Cortex of kidney (tissue), 1 donor: ENCODE measurements around the gene MS4A7.
"Not testable (repeated sequence)": the region's sequence is repeated elsewhere in the genome, so short reads cannot be mapped to it uniquely, and the experiment has no call there.

Experiments used
- DNase-seq: peaks from one replicate; lab custom pipeline; 2025; lab: John Stamatoyannopoulos, UW

The MS4A7 gene, protein sequence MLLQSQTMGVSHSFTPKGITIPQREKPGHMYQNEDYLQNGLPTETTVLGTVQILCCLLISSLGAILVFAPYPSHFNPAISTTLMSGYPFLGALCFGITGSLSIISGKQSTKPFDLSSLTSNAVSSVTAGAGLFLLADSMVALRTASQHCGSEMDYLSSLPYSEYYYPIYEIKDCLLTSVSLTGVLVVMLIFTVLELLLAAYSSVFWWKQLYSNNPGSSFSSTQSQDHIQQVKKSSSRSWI

DNA sequence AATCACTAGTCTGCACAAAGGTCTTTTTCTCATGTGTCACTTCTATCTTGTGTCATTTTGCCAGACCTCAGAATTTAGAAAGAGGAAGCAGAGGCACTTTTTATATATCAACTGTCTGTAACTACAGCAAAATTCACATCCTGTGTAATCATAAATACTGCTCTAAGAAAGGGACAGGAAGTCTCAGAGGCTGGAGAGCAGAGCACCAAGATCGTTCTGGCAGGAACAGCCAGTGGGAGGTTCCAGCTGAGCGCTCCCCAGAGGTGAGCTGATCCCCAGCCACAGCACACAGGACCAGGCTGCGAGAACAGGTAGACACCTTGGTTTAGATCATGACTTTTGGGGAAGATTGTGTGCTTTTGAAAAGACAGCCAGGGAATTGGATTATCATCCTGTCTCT, at the start of gene MS4A7:
TSS of gene MS4A7 (plus strand) at position 179 of the 400 bp plus-strand sequence. CDS start 4,610 bp downstream, outside the sequence.
- DNase-seq: no peak

DNA sequence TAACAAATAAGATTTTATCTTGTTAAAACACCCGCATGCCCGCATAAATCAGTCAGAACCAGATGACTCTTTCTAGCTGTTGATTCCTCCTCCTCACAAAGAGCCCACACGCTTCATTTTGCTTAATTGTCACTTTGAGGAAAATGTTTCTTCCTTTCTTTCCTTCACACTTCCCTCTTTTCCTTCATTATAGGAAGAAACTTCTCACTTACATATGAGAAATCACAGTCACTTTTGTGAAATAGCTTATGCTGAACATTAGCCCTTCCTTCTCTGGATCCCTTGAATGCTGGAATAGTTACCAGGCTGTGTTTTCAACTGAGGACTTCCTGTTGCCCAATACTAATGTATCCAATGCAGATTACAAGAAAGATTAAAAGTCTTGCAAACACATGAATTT, 45.5 kb upstream of the MS4A7 start:
- DNase-seq: no peak

DNA sequence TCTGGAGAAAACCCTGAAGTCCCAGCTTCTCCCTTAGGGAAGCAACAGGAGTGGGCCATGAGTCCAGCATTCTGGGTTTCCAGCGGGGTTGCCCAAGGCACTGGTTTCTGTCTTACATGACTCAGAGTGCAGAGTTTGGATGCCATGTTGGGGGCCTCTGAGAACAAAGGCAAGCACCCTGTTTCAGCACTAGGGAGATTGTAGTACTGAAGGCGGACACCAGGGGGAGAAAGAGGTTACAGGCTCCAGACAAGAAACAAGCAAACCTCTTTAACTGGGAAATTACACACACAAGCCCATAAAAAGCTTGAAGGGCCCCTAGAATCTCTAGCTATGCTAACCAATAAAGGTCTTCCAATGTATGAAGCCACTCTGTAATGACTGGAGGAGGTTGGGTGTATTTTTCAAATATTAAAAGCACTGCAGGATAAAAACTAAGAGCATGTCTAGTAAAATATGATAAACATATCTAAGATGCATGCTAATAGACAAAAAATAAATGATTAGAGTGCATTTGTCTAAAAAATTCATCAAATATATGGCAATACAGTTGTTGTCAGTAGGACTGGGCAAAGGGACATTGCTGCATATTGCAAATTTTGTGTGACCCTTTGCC, 44.2 kb upstream of the MS4A7 start:
- no peak for DNase-seq

DNA sequence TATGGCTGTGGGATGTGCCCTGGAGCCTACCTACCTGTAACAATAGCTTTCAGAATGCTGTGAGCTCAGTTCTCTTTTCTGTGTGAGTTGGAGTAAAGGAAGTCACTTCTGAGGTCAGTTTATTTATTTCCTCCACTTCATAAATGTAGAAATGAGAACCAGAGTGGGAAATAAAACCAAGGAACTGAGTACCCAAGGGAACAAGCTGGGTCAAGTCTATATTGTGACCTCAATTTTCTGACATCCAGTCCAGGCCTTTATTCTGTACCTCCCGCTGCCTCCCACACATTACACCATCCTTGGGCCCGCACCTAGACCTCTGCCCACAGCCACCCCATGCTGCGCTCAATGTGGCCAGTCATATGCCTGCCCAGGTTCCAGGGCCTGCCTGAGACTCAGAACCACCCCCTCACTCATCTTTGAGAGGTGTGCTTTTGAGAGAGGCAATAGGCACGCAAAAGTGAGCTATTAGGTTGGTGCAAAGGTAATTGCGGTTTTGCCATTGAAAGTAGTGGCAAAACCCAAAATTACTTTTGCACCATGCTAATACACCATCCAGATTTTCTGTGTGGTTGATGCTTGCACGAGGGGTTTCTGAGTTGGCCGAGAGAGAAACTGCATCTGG, 41.5 kb upstream of the MS4A7 start:
- no peak for DNase-seq

DNA sequence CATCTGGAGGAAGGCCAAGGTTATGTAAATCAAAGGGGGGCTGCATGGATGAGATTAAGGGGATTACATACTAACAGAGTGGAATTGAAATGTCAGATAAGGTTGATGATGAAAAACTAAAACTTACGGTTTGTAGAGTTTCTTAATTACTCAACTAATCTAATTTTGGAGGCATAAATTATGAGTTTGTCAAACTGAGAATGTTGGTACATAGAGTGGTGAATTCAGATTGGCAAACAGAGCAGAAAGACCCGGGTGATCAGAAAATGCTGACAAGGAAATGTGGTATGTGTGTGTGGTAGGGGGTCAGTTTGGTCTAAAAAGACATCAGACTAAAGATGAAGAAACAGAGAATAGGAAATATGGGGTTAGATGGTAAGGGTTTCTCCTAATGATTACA, 40.3 kb upstream of the MS4A7 start:
- no peak for DNase-seq

DNA sequence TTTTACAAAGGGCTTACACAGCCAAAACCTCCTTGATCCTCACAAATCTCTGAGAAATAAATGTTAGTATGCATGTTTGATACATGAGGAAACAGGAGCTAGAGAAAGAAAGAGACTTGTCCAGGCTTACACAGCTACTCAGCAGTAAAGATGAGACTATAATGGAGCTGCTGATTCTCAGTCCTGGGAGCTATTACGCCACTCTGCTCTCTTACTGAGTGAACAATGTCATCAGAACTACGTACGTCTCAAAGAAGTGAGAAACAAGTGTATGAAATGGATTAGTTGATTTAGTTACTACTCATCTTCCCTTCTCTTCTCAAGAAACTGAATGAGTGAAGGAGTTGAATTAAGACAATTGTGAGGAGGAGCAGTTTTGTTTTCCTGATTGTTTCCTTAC, 39.0 kb upstream of the MS4A7 start:
- DNase-seq: no peak

DNA sequence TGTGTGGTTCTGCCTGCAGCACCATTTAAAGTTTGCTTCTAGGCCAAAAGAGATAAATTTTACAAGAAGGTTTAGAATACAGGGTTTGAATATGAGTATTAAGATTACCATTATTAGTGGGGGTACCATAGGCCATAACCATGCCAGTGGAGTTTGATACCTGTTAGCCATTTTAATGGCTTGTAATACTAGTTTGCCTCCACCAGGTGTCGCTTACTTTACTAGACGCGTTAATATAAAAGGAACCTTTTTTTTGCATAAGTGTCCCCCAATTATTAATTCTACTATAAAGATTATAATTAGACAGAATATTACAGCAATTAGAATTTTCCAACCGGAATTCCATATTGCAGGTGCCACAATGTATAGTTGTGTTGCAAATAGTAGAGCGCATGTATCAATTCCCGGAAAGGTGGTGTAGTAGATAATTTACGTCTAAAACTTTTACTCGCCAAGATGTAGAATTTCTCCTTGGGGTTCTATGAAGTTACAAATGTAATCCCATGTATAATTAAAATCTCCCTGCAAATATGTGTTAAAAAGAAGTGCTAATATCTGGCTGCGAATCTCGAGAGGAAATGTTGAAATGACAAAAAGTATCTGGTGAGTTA, 35.1 kb upstream of the MS4A7 start:
- no peak for DNase-seq

DNA sequence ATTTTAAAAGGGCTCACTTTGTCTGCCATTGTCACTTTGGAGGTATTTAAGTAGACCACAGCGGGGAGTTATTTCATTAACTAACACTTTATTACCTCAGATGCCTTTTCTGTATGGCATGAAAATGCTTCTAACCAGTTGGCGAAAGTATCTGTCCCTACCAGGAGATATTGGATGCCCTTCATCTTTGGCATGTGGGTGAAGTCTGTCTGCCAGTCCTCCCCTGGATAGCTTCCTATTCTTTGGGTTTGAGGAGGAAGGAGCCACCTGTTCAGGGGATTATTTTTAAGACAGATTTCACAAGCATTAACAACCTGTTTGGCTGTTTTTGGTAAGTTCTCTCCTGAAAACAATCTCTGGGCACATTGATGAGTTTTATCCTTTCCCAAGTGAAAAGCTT, 34.2 kb upstream of the MS4A7 start:
- no peak for DNase-seq

DNA sequence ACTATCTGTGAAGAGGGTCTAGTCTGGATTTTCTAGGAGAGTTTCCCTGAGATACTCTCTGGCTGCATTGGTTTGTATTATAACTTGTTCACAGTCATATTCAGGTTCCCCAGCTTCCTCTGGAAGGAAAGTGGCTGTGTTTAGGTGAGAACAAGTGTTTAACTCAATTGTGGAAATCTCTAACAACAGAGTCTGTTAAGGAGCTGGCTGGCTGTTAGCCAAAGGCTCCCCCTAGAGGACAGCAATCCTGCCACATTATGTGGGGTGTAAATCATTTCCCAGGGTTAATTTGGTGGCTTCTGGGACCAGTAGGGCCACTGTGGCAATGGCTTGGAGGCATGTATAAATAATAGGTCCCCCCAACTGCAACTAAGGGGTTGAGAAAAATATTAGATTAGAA, 32.8 kb upstream of the MS4A7 start:
- no peak for DNase-seq

DNA sequence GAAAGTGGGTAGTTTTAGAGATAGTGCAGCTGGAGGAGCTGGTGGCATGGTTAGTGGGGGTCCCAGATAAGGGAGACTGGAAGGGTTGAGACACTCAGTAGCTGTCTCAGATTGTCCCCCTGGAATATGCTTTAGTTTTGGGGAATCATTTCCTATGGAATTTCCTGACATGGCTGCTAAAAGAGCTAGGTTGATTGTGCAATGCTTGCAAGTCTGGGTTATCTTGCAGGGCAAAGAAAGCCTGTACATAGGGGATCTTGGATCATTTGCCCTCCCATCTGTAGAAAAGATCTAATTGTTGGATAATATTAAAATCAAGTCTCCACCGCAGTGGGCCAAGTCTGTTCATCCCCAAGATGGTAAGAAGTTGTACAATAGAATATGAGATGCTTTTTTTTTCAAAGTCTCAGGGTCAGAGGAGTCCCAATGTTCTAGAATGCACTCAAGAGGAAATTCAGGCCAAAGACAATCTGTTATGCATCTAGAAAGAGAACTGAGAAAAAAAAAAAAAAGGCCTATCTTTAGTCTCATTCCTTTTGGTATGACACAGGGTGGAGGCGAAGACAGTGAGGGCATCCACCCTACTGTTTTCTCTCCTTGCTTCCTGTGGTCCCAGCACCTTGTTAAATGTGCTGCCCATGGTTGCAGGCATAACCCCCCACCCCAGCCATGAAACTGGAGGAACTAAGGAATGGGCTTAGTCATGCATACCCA, 31.1 kb upstream of the MS4A7 start:
- DNase-seq: no peak

DNA sequence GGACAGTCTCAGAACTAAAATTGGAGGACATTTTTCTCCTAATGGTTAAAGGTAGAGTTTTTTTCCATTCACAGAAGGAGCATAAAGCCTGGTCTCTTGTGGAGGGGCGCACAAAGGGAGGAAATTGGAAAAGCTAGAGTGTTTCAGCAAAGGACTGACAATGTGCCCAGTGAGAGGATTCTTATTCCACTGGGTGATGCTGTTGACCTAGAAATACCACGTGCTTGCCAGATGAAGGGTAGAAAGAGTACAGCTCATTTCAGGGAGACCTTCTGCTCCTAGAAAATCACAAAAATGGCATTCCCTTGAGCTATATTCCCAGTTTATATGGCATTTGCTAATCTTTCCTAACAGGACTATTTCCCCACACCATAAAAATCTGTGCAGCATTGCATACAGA, 30.2 kb upstream of the MS4A7 start:
- DNase-seq: no peak

DNA sequence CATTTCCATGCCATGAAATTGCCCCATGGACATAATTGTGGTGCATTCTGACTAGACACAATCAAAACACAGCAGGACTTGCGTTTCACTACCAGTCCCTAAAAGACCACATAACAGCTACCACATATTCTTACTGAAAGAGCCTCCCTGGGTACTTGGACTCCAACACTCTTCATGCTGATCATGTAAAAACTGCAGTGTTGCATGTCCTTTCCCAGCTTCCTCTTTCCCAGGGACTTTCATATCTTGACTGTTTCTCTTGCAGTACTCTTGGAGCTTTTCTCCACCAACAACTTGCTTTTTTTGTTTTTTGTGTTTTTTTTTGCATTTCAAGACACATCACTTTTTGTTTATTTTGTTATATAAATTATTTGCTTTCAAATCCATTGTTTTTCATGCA, 28.3 kb upstream of the MS4A7 start:
- no peak for DNase-seq

DNA sequence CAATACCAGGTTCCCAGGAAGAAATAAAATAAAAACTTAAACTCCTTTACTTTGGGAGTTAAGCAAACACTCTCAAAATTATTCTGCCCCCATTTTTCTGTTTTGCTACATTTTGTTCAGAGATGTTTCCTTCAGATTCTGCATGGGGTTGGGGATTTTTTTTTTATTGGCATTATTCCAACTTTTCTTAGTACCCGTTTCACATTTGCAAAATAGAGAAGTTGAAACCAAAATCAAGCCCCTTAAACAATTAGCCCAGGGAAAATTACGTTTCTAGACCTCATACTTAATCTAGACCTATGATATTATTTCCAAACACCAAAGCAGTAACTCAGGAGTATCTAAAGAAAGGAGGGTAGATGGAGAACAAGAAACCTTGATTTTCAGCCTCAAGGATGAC, 20.6 kb upstream of the MS4A7 start:
- no peak for DNase-seq

DNA sequence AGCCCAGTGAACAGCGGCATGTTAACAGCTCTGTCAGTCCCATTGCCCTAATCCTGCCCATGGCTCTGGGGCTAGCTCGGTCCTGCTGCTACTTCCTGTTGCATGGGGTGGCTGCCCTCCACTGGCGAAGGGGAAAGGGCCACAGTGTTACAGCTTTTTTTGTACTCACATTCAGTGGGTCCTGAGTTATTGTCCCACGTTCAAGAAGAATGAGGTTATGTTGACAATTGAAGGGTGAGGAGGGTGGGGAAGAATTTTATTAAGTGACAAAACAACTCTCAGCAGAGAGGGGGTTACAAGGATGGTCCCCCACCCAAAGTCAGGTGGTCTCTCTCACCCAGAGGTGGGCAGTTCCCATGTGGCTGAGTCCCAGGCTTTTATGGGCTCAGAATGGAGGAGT, 17.7 kb upstream of the MS4A7 start:
- DNase-seq: no peak

DNA sequence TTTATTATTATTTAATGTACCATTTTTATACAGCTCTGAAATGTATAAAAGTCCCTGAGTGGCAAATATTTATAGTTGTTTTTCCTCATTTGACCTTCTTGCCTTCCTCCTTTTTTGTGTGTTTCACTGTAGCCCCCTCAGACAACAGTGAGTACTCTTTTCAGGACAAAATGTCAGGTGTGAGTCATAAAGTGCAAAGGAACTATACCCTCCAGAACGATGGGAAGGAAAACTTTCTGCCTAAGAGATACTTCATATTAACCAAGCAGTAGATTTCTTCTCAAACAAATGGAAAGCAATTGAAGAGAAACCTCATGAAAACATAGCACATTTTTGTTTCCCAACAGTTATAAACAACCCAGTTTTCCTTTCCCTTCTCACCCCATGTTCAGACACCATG, 16.1 kb upstream of the MS4A7 start:
- no peak for DNase-seq

DNA sequence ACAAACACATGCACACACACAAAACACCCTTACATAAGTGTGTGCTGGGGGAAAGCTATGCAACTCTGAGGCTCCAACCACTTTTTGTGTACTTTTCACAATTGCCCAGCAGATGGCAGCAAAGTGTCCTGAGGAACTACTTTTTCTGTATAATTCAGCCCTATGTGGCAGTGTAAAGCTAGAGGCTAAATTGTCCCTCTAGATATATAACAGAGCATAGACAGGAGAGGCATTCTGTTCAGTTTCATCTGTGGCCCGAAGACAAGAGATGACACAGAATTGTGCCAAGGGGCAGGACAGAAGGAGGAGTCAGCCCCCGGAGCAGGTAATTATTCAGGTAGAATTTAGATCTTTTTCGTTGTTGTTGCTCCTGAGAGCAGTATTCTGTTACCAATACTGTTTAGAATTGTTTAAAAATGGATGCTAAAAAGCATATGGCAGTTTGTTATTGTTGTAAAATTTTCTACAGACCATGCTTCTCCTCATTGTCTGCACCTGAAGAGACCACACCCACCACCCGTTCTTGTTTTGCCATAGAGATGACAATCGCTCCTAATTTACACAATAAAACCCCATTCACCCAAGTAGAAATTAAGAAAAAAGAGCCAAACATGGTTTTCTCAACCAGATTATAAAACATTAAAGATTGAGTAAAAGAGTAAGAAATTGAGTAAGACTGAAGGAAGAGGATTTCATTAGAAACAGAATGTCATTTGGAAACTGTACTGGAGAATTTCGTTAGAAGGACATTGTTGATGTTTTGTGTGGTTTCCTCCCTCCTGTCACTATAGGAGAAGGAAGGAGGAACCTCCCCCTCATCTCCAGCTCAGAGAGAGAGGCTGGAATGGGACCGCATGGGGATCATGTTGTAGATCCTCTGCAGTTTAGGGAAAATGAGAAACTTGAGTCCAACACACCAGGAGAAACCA, 14.5 kb upstream of the MS4A7 start:
- DNase-seq: no peak

DNA sequence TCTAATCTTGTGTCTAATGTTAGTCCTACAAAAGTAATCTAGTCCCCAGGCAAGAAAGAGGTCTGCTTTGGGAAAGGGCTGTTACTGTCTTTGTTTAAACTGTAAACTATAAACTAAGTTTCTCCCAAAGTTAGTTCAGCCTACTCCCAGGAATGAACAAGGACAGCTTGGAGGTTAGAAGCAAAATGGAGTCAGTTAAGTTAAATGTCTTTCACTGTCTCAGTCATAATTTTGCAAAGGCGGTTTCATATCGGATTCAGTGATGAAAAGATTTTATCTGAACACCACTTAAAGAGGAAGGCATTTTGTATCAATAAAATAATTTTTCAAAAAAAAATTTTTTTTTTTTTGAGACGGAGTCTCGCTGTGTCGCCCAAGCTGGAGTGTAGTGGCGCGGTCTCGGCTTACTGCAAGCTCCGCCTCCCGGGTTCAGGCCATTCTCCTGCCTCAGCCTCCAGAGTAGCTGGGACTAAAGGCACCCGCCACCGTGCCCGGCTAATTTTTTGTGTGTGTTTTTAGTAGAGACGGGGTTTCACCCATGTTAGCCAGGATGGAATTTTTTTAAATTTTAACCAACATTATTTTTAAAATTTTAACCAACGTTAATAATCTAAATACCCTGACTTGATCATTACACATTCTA, 11.9 kb upstream of the MS4A7 start:
- DNase-seq: not testable (repeated sequence)

DNA sequence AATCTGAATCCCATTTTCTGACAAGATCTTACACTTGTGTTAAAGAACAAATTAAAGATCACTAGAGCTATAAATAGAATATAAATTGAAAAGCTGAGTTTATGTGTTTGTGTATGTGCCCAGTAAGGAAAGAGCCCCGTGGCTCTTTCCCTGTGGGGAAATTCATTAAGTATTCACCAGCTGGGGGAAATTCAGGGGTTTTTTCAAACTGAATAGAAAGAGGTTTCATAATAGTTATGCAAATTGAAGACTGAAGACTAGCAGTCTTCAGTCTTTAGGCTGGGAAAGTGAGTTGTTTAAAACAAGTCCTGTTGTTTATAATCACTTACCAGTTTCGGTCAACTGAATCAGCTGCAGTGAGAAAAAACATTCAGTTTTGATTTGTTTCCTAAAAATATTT, 11.3 kb upstream of the MS4A7 start:
- DNase-seq: no peak

DNA sequence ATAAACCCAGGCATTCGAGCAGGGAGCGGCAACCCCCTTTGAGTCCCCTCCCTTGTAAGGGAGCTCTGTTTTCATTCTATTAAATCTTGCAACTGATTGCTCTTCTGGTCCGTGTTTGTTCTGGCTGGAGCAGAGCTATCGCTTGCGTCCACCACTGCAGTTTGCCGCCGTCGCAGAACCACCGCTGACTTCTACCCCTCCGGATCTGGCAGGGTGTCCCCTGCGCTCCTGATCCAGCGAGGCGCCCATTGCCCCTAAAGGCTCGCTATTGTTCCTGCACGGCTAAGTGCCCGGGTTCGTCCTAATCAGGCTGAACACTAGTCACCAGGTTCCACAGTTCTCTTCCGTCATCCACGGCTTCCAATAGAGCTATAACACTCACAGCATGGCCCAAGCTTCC, 10.4 kb upstream of the MS4A7 start:
- DNase-seq: no peak

DNA sequence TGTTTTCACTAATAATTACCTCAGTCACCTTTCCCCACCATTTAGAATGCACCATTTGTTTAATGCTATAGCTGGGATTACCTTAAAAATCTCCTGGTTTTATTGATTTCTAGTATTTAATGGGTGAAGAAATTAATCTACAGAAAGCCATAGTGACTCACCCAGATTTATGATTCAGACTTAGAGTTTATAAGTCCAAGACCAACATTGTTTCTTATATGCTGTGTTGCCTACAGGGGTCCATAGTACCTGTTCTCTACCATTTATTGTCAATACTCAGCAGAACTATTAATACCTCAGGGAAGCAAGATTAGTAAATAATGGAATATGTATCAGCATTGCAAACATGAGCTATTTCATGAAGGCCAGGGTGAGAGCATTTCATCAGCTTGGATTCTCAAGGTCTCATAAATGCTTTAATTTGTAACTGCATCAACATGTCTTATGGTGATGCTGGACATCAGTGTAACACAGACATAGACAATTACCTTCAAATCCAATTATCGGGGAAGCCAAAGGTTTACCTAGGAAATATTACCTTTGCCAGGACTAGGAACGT, 8.0 kb upstream of the MS4A7 start:
- DNase-seq: no peak
